HG02798 (cell line): ENCODE results near the gene CTDP1.

Source experiments
- ATAC-seq: cut with Tn5 transposase; IDR thresholded peaks from one replicate; pipeline ENCODE4 v1.9.1; 2021; ENCODE audit warnings: mild to moderate bottlenecking; ENCODE audit not compliant: unreplicated experiment, poor library complexity

CTDP1 gene

GRCh38 chr18:79774111-79774510 lies 94.5 kb downstream of the CTDP1 start:
- ATAC-seq = no peak

DNA sequence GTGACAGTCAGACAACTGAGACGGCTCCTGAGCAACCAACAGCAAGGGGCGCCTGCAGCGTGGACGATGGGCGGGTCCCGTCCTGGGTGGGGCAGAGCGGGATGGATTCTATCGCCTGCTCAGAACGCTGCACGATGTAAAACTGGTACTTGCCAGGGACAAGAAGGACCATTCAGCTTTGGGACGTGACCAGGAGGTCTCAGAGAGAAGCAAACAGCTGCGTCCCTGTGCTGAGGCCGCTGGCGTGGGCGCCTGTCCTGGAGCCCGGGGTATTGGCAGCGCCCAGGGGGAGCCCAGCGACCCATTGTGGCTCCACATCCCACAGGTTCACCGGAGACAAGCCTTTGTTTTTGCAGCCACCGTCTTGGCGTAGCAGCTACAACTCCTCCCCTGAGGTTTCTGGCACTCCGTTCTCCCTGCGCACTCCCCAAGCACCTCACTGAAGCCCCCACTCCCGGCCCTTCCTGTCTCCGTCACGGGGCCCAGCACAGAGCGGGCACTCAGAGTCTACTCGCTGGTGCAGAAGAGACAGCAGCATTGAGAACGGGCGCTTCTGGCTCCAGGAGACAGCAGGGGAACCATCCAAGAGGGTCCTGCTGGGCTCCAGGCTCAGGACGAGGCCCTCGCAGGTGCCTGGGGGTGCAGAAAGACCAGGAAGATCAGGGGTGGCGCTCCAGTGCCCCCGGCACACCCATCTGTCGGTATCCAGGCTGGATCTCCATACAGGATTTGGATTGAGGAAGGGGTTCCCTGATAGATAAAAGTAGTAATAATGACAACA lies 96.0 kb downstream of the CTDP1 start:
- no peak for ATAC-seq

- ATAC-seq = no peak
Observed at GRCh38 chr18:79776674-79777073, 97.1 kb downstream of the CTDP1 start.

DNA sequence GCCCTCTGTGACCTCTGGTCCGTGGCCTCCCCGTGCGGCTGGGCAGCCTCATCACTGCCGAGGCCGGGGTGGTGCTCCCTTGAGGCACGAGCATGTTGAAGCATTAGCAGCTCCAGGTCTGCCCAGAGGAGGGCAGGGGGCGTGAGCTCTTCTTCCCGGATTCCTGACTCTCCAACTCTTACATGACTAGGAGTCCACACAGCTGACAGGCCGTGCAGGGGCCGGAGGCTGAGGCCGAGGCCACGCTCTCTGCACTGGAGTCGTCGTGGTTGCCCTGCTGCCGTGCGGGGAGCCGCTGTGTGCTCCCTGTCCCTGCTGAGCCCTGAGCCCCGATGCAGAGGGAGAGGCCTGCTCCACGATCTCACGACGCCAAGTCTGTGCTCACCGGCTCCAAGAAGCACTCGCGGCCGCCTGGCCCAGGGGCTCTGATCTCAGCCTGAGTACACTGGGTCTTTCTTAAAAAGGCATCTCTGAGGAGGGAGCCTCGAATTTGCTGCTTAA lies 98.7 kb downstream of the CTDP1 start:
- no peak for ATAC-seq

GRCh38 chr18:79779021-79779699 lies 99.6 kb downstream of the CTDP1 start:
- no peak for ATAC-seq

GRCh38 chr18:79779700-79780190 lies 100.1 kb downstream of the CTDP1 start:
- ATAC-seq = no peak

GRCh38 chr18:79780547-79780946 lies 100.9 kb downstream of the CTDP1 start:
- no peak for ATAC-seq

- ATAC-seq = no peak
Observed at GRCh38 chr18:79781331-79781941, 101.8 kb downstream of the CTDP1 start.

- ATAC-seq = no peak
Observed at GRCh38 chr18:79782566-79783308, 103.1 kb downstream of the CTDP1 start.

GRCh38 chr18:79784071-79784913 lies 104.7 kb downstream of the CTDP1 start:
- no peak for ATAC-seq

GRCh38 chr18:79784965-79785770 lies 105.6 kb downstream of the CTDP1 start:
- ATAC-seq = no peak

- ATAC-seq = no peak
Observed at GRCh38 chr18:79785831-79786230, 106.2 kb downstream of the CTDP1 start.

DNA sequence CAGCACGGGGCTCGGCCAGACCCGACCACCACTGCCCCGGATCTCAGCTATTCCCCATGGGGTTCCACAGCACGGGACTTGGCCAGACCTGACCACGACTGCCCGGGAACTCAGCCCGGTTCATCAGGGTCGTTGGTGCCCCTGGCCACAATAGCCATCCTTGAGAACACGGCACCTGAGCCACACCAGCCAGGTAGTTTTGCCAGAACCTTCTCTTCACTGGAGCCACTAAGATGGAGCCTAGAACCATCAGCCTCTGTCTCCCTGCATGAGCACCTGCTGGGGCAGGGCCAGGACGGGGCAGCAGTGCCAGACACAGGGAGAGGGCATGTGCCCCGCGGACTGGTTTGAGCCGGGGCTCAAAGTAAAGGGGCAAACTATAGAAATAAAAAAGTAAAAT lies 106.7 kb downstream of the CTDP1 start:
- ATAC-seq = no peak

DNA sequence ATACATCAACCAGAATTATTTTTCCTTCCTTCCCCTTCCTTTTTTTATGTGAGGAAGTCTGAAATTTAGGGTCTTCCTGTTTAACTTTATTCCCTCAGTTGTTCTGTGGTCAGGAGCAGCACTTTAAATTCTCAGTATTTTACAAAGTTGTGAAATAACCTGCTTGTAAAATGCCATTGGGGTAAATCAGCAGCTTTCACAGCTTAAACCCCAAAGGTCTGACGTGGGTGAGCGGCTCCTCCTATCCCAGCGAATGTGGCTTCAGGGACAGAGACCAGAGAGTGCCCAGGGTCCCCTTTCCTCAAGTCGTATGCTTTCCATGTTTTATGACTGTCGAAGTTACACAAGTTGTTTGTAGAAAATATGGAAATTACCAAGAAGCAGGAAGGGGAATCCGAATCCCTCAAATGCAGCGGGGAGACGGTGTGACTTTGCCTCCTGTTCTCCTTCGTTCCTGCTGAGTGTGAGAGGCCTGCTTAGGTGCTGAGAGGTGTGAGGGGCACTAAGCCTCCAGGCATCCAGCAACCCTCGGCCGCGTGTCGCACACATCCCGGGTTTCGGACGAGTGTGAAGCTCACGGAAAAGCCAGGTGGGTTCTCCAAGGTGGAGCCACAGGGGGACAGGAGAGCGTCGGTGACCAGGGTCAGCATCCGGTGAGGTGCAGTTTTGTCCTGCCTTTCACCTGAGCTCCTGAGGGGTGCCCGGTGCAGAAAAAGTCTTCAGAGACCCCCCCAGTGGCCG lies 107.4 kb downstream of the CTDP1 start:
- no peak for ATAC-seq

GRCh38 chr18:79787527-79787864 lies 107.9 kb downstream of the CTDP1 start:
- no peak for ATAC-seq

GRCh38 chr18:79787865-79788733 lies 108.5 kb downstream of the CTDP1 start:
- no peak for ATAC-seq

GRCh38 chr18:79788734-79789085 lies 109.1 kb downstream of the CTDP1 start:
- no peak for ATAC-seq
